HG03575 (cell line): ENCODE results near the gene TRAF4.

Experiments used
- ATAC-seq: cut with Tn5 transposase; IDR thresholded peaks from one replicate; pipeline ENCODE4 v1.9.1; 2021; ENCODE audit not compliant: unreplicated experiment, insufficient number of reproducible peaks, low FRiP score; ENCODE audit errors: extremely low read depth

TRAF4 gene, protein sequence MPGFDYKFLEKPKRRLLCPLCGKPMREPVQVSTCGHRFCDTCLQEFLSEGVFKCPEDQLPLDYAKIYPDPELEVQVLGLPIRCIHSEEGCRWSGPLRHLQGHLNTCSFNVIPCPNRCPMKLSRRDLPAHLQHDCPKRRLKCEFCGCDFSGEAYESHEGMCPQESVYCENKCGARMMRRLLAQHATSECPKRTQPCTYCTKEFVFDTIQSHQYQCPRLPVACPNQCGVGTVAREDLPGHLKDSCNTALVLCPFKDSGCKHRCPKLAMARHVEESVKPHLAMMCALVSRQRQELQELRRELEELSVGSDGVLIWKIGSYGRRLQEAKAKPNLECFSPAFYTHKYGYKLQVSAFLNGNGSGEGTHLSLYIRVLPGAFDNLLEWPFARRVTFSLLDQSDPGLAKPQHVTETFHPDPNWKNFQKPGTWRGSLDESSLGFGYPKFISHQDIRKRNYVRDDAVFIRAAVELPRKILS

DNA sequence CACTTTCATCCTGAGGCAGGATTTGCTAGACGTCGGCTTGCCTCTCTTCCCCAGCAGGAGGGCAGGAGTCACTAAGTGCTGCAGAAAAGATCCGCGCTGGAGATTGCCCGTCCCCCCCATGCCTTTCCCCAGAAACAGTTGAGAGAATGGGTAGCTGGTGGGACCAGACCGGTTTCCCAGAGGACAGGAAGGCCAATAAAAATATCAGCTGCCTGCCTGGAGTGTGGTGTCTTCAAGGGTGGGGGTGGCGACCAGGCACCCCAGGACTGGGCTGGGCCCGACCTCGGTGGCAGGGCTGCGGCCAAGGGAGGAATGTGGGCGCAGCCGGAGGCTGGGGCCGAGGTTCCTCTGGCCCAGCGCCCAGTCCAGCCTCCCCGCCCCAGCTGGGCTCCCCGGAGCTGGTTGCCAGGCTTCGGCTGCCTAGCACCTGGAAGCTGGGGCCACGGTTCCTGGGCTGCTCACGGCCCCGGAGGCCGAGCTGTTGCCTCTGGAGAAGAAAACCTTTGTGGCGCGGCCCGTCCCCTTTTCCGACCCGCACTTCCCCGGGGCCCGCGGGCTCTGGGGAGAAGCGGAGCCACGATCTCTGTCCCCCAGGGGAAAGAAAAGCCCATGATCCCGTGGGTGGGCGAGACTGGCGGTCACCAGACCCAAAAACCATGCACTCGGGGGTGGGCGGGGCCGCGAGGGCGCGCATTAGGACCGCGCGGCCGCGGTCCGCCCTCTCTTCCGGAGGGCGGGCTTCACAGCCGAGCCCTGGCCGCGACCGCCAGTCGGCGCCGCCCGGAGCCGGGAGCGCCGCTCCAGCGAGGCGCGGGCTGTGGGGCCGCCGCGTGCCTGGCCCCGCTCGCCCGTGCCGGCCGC lies at the start of gene TRAF4:
TSS of gene TRAF4 (plus strand) at position 769 of the 861 bp plus-strand sequence. CDS start 102 bp downstream, outside the sequence.
- ATAC-seq, result no peak

DNA sequence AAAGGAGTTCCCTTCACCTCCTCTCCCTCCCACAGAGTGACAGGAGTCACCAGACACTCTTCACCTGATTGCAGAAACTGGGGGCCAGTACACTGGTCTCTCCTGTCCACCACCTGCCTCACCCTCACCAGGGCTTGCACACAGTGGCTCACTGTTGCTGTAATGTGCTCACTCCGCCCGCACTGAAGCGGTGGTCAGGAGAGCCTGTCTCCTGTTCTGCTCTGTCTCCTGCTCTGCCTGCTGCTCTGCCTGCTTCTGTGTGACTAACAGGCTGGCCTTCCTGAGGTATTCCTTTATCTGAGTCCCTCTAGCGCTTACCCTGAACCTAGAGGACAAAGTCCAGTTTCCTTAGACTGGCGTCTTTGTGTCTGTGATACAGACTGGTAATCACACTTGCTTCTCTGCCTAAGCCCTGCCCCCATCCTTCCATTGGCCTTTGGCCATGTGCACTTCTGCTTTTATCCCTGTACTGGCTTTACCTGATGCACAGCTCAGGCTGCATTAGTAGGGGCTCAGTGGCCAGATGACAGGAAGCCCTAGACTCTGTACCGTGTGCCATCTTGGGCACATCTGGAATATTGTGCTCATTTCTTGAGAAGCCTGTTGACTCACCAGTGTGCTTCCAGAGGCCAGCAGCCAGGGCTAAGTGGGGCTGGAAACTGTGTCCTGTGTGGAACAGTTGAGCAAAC lies 45.4 kb upstream of the TRAF4 start:
- ATAC-seq, result no peak

DNA sequence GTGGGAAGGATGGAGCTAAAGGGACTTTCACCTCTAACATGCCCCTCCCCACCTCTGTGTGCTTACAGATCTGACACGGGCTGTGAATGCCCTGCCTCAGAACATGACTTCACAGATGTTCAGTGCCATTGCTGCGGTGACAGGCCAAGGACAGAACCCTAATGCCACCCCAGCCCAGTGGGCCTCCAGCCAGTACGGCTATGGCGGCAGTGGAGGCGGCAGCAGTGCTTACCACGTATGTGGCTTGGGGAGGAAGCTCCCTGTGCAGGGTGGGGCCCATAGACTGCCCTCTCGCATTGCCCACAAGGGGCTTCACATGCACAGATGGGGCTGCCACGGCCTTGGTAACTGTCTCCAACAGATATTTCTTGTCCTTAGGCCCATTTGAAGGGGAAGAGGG lies 43.5 kb upstream of the TRAF4 start:
- no peak for ATAC-seq

DNA sequence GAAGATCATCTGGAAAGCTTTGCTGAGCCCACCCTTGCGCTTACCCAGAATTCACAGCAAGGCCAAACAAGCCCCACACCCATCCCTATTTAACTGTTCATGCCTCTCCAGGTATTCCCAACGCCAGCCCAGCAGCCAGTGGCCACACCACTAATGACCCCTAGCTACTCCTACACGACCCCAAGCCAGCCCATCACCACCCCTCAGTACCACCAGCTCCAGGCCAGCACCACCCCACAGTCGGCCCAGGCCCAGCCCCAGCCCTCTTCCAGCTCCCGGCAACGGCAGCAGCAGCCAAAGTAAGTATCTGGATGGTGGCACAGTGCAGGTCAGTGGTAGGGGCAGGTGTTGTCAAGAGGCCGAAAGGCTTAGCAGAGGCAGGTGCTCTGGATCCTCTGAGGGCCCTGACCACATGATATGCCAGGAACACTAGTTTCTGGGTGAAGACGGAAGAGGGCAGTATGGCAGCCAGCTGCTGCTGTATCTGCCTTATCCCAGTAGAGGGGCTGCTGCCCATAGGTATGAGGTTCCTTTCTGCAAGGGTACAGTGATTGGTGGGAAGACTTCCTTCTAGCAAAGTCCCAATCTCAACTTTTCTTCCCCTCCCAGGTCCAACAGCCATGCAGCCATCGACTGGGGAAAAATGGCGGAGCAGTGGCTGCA lies 42.9 kb upstream of the TRAF4 start:
- ATAC-seq, result no peak

DNA sequence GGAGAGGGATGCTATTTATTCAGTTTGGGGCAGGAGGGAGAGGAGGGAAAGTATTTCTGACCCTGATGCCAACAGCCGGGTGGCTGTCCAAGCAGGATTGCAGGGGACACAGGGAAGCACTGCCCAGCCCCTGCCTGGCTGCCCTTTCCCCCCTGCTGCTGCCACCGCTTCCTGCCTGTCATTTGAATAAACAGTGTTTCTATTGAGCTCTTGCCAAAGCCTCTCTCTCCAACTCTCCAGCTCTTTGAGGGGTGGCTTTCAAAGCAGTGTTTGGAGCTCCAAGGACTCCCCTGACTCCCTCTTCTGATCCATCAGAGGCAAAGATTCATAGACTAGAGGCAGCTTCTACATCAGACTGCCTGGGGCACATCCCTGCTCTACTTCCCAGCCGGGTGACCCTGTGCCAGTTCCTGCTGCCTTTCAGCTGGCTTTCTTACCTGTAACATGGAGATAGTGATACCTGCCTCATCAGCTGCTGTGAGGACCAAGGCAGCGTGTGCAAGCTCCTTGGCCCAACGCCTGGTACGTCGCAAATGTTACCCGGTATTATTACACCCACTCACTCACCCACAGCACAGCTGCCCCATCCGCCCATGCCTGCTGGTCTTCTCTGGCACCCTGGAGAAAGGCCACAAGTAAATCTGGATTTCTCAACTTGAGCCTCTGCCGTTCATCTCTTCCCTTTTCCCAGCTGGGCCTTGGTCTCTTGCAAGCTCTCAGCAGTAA lies 41.6 kb upstream of the TRAF4 start:
- ATAC-seq, result no peak

DNA sequence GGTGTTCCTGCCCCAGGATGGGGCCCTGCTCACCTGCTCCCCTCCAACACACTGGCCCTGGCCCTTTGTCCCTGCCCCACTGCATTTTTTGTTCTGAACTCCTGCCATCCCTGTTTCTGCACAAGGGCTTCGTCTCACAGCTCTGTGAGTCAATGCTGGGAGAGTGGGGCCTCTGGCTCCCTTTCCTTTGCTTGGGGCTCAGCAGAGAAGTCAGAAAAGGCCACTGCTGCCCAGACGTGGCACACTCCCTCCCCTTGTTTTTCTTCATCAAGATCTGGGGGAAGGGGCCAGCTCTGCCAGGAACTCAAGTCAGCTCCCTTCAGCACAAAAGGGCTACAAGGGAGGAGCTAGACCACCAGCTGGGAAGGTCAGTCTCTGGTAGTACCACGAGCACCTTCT lies 41.1 kb upstream of the TRAF4 start:
- ATAC-seq, result no peak

DNA sequence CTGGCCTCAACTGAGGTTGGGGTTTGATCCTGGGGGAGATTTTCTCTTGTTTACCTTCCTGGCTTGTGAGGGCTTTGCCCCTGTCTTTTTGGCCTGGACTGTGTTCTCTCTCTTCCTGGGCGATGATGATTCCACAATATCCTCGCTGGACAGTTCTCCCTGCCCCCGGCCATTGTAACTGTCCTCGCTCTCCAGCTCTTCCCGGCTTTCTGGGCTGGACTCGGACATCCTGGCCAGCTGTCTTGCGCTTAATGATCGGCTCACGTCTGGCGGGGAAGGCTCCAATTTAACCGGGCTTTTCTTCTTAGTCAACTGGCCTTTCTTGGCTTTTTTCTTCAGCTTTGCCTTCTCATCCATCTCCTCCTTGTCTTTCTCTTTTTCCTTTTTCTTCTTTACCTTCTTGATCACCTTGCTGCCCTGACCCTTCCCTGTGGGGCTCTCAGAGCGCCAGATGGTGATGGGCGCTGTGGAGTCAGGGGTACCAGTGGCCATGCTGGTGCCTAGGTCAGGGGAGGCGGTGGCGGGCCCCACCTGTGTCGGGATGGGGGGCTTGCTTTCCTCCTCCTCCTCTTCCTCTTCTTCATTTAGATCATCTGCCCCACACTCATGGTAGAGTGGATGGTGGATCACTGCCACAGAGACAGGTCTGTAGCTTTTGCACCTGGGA lies 40.1 kb upstream of the TRAF4 start:
- ATAC-seq, result no peak

DNA sequence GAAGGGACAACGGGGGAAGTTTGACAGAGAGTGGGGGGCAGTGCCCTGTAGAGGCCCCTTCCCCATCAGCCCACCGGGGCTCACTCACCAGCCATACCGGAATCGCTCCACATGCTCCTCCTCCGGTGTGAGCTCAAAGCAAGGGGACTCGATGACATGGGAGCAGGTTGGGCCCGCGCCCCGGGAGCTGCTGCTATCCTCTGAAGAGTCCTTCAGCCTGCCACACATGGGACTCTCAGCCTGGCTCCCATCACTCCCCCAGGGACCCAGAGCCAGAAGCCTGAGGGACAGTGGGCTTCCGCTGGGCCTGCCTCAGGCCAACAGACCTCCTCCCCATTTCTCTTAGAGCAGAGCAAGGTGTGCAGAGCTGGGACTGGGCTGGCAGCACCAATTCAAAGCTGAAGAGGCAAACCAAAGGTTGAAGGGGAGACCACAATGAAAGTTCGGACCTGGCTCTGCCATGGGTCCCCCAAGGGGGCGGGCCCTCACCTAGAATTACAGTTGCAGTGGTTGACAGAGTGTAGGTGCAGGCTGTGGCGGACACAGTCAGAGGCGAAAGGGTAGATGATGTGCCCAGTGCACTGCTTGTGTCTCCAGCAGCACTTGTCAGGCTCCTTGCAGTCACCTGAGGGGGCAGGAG lies 39.5 kb upstream of the TRAF4 start:
- no peak for ATAC-seq

DNA sequence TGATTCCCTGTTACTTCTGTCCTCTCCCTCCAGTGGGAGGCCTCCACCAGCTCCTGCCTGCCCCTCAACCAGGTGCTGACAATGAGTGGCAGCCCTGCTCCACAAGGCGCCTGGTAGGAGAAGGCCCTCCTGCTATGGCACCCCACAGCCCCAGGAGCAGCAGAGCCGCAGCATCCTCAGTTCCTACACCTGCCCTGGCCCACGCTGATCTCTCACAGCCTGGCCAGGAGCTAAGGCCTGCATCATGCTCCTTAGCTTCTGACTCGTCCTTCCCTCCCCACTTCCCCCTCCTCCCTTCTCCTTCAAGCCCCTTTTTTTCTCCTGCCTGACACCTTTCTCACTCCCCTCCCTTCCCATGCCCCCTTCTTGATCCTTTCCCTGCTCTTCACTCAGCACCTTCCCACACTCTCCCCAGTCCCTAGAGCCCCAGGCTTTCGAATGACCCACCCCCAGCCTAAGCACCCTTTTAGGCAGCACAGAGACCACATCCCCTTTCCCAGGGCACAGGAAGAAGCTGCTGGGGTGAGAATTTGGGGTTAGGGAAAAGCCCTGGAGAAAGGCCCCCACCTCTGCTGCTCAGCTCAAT lies 38.6 kb upstream of the TRAF4 start:
- no peak for ATAC-seq

DNA sequence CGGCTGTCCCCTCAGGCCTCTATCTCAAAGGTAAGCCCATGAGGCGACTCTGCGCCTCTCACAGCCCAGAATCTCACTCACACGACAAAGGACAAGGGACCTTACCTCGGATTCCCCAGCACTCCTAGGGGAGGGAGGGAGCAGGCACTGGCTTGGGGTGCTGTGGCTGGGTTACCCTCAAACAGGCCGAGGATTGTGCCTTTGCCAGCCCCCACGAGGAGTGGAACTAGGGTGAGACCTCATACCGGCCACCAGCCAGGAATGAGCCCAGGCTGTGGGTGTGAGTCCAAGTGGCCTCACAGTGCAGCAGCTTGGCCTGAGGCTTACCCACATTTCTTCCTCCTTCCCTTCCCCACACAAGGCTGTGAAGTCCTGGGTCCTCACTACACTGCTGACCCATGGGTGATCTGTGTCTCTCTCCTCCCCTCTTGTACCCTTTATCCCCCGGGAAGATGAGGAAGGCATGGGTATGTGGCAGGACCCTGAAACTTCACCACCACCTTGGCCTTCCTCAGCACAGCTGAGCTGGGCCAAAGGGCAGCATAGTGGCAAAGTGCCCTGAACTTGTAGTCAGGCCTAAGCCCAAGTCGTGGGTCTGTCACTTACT lies 38.0 kb upstream of the TRAF4 start:
- ATAC-seq, result no peak

DNA sequence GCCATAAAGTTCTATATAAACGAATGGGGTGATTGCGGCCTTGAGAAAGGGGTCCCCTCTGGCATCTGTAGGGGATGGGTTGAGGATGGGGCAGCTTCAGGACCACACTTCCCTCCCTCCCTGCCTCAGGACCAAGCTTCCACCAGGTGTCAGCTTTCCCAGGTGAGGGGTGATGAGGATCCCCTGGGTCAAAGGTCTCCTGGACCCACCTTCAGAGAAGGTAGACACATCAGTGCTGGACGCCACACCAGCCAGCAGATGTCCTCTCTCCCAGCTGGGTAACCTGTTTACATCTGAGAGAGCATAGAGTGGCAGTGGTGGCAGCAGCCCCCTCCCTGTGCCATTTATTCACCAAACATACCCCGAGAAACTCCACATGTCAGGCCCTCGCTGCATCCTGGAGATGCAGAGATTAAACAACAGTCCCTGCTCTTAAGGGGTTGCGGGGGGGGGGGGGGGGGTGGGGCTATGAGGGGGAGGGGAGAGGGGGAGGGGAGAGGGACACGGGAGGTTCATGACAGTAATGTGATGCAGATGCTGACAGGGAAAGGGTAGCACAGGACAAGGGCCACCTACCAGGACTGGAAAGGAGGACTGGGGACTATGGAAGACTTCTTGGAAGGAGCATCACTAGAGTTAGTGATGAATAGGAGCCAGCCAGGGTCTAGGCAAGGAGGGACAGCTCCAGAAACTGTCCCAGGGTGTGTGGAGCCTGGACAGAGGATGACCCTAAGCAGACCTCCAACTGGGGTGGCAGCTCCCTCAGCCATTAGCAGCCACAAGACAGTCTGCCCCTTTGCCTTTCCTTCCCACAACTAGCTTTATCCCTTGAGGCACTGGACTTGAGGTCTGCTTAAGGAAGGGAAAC lies 37.1 kb upstream of the TRAF4 start:
- no peak for ATAC-seq

DNA sequence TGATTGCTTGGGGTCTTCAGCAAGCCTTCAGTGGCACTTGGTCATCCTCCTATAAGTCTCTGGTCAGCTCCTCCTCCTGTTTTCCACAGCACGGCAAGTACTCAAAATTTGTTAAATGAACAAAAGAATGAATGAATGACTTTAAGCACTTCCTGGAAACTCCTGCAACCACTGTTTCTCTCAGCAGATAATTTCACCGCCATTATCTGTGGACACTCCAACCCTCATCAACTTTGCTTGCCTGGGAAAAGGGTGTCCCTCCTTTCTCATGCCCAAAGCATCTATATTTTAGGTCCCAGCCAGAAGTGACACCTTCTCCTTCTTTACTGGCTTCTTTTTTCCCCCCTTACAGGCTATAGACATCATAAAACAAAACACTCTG lies 36.5 kb upstream of the TRAF4 start:
- ATAC-seq, result no peak

DNA sequence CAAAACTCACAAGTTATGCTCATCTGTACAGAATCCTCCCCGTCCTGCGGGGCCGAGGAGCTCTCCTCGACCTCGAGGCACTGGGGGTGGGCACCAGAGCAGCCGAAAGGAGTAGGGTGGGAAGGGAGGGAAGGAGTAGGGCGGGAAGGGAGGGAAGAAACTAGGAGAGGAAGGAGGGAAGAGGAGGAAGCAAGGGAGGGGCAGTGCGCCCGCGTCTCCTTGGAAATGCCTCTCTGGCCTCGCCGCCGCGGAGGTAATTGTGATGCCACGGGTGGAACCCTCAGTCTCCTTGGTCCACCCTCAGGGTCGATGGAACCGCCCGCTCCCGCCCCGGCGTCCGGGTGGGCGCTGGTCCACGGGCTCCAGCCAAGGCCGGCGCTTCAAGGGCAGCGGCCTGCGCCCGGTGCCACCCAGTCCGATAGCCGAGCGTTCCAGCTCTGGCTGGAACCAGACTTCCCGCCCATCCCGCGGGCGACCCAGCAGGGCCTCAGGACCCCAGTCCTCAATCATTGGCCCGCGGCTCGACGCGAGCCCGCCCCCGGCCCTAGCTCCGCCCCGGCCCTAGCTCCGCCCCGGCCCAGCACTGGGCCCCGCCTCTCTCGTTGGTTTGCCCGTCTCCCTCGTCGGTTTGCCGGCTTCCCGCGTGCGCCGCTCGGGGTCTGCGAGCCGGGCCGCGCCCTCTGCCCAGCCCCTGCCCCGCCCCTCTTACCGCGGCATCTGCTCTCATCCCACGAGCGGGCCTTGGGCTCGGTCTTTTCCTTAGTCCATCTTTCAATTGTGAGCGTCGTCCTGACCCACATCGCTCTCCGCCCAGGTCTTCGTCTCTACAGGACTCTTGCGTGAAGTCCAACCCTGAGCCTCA lies 32.7 kb upstream of the TRAF4 start:
- ATAC-seq, result no peak

DNA sequence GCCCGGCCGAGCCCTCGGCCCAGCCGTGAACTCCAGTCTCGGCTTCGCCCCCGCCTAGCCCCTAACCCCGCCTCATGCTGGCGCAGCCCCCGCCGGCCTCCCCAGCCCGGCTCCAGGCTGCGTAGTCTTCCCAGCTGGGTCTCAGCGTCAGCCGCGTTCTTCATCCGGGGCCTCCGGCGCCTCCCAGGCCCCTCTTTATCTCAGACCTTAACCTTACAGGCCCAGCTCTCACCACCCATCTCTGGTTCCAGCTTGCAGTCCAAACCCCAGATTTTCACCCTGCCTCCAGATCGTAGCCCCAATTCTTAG lies 32.1 kb upstream of the TRAF4 start, which contains the start of gene PROCA1:
TSS of gene PROCA1 (minus strand) at position 166 of the 309 bp plus-strand sequence. CDS start 228 bp downstream, outside the sequence.
- no peak for ATAC-seq

DNA sequence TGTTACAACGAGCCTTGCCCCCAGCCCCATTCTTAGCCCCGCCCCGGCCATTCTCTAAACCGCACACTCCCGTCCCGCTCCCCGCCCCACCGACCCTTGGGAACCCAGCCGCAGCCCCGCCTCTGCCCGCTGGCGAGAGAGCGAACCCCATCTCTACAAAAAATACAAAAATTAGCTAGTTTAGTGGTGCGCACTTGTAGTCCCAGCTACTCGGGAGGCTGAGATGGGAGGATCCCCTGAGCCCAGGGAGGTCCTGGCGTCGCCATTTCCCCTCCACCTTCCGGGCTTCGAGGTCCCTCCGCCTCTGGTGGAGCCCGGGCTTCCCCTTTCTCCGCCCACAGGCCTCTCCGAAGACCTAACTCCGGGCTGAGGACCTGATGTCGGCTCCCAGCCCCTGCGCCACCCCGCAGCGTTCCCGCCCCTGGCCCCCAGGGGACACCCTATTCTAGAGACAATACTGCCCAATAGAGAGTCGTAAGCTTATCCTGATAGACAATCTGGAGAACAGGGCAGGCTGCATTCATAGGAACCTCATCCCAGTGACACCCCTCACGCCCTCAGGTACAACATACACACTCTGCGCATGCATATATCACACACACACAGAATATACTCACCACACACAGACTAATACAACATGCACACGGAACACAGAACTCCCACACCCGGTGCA lies 31.6 kb upstream of the TRAF4 start:
- ATAC-seq, result no peak
